Skeletal muscle tissue (tissue), 4 donors: ENCODE results near the gene MARCKSL1. TPM values are rescaled to one million over a fixed set of nuclear protein-coding genes. Genes with fewer than 3 reads are reported as not detected.

Source experiments
- H3K27ac ChIP-seq: one replicate; pipeline ENCODE4 v1.7.0; 2013; ENCODE audit warnings: mild to moderate bottlenecking, low read depth, low read length, inconsistent platforms
- H3K27me3 ChIP-seq, 3 donors: one replicate each; pipeline ENCODE4 v1.7.0; 2013; ENCODE audit warnings: low read length in 3 of 3; ENCODE audit not compliant: control insufficient read depth in 3 of 3, insufficient read depth in 3 of 3
- H3K36me3 ChIP-seq, 3 donors: one replicate each; pipeline ENCODE4 v1.7.0; 2013; ENCODE audit warnings: low read length in 3 of 3; ENCODE audit not compliant: control insufficient read depth in 3 of 3, insufficient read depth in 3 of 3
- H3K4me1 ChIP-seq, 3 donors: one replicate each; pipeline ENCODE4 v1.7.0; 2013; ENCODE audit warnings: low read length in 3 of 3, mild to moderate bottlenecking in 3 of 3; ENCODE audit not compliant: control insufficient read depth in 3 of 3, insufficient read depth in 3 of 3
- H3K4me3 ChIP-seq, 3 donors: one replicate each; pipeline ENCODE4 v1.7.0; 2013; ENCODE audit warnings: low read length in 3 of 3
- H3K9ac ChIP-seq, 3 donors: one replicate each; pipeline ENCODE4 v1.7.0; 2013; ENCODE audit warnings: low read length in 3 of 3, mild to moderate bottlenecking in 3 of 3, moderate library complexity in 2 of 3, low read depth in 1 of 3
- H3K9me3 ChIP-seq, 3 donors: one replicate each; pipeline ENCODE4 v1.7.0; 2013; ENCODE audit warnings: low read length in 3 of 3; ENCODE audit not compliant: control insufficient read depth in 3 of 3
- total RNA-seq: library from RNA; depleted of rRNA; stranded (reverse); fragments of >200 nt; gene quantifications from one replicate; pipeline ENCODE4 v1.2.3, GENCODE V29; 2014
- donor health status: Osteomylitis.

MARCKSL1 gene
- total RNA-seq, 1 donor from 2014 or later = 31.8 TPM

GRCh38 chr1:32341971-32342370 is 5.9 kb upstream of the MARCKSL1 start:
- no peaks in the 10 kb centered on the region for H3K27me3 ChIP-seq
- no peak overlapping the region for H3K4me3 ChIP-seq
- no peaks in the 10 kb centered on the region for H3K36me3 ChIP-seq
- peaks cover 5 to 20% (median 10%) of the 10 kb centered on the region in 3 donors for H3K4me1 ChIP-seq
- no peak overlapping the region for H3K9ac ChIP-seq
- no peaks in the 10 kb centered on the region for H3K9me3 ChIP-seq
- H3K27ac ChIP-seq = no peak overlapping the region

DNA sequence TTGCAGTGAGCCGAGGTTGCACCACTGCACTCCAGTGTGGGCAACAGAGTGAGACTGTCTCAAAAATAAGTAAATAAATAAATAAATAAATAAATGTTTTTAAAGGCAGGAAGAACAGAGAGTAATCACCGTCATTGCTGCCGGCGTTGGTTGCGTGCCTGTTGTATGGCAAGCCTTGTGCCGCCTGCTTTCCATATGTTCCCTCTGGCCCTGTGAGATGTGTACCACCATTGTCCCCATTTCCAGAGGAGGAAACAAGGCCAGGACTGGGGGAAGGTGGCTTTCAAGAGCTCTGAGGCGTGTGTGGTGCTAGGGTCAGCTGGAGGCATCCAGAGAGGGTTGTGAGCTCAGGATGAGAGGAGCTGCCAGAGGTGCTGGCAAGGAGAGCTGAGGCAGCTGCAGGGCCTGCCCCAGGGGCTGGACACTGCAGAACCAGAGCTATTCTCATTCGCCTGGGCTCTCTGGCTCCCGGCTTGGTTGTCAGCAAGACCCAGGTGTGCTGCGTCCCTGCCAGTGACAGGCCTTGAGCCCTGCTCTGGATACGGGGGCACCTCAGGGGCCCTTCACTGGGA is 5.2 kb upstream of the MARCKSL1 start:
- H3K9ac ChIP-seq = peak overlapping the region in 1 of 3 donors; percentile 20
- H3K4me3 ChIP-seq = no peak overlapping the region
- no peaks in the 10 kb centered on the region for H3K36me3 ChIP-seq
- peaks cover 5 to 25% (median 15%) of the 10 kb centered on the region in 3 donors for H3K4me1 ChIP-seq
- no peaks in the 10 kb centered on the region for H3K27me3 ChIP-seq
- H3K27ac ChIP-seq = no peak overlapping the region
- no peaks in the 10 kb centered on the region for H3K9me3 ChIP-seq

- Histone ChIP-seq H3K4me3 (no peak overlapping the region), H3K9me3 (no peaks in the 10 kb centered on the region), H3K36me3 (no peaks in the 10 kb centered on the region), H3K9ac (no peak overlapping the region), H3K27me3 (peaks cover 0 to 2% (median 0%) of the 10 kb centered on the region in 3 donors), H3K4me1 (peaks cover 13 to 31% (median 20%) of the 10 kb centered on the region in 3 donors), H3K27ac (no peak overlapping the region)
These were observed 3.4 kb upstream of the MARCKSL1 start for GRCh38 chr1:32339363-32339978.

GRCh38 chr1:32338637-32339145 is 2.7 kb upstream of the MARCKSL1 start:
- H3K9ac ChIP-seq = no peak overlapping the region
- peaks cover 0 to 4% (median 0%) of the 10 kb centered on the region in 3 donors for H3K27me3 ChIP-seq
- H3K36me3 ChIP-seq = no peaks in the 10 kb centered on the region
- H3K4me3 ChIP-seq = no peak overlapping the region
- no peak overlapping the region for H3K27ac ChIP-seq
- H3K9me3 ChIP-seq = no peaks in the 10 kb centered on the region
- peaks cover 13 to 34% (median 22%) of the 10 kb centered on the region in 3 donors for H3K4me1 ChIP-seq

DNA sequence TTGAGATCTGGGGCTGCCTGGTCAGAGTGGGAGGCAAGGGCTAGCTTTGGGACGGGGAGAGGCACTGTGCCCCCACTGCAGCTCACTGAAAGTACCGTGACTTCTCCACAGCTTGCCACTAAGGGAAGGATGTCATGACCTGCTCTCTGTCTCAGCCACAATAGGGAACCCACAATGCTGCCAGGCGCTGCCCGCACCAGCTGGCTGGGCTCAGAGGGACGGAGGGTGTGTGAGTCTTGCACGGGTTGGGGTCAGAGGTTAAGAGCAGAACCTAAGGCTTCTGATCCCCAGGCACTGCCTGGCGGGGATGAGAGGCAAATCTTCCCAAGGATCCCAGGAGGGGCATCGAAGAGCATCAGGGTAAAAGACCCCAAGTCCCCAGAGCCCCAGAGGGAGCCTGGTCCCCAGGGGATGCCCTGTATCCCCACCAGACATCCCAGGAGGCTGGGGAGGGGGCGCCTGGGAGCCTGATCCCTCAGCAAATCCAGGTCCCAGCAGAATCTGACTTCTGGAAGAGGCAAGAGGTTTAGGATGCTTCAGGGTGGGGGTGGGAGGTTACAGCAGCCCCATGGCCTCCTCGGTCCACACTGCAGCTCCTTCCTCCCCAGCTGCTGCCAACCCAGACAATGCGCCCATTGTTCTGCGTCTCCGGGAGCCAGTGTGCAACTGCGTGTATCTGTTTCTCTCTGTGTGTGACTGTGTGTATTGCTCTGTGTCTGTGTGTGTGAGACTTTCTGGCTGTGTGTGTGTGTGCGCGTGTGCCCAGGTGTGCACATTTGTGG is 2.0 kb upstream of the MARCKSL1 start:
- Histone ChIP-seq H3K9ac (no peak overlapping the region), H3K4me3 (no peak overlapping the region), H3K27me3 (peaks cover 0 to 4% (median 0%) of the 10 kb centered on the region in 3 donors), H3K27ac (no peak overlapping the region), H3K4me1 (peaks cover 13 to 34% (median 22%) of the 10 kb centered on the region in 3 donors), H3K9me3 (no peaks in the 10 kb centered on the region), H3K36me3 (no peaks in the 10 kb centered on the region)

DNA sequence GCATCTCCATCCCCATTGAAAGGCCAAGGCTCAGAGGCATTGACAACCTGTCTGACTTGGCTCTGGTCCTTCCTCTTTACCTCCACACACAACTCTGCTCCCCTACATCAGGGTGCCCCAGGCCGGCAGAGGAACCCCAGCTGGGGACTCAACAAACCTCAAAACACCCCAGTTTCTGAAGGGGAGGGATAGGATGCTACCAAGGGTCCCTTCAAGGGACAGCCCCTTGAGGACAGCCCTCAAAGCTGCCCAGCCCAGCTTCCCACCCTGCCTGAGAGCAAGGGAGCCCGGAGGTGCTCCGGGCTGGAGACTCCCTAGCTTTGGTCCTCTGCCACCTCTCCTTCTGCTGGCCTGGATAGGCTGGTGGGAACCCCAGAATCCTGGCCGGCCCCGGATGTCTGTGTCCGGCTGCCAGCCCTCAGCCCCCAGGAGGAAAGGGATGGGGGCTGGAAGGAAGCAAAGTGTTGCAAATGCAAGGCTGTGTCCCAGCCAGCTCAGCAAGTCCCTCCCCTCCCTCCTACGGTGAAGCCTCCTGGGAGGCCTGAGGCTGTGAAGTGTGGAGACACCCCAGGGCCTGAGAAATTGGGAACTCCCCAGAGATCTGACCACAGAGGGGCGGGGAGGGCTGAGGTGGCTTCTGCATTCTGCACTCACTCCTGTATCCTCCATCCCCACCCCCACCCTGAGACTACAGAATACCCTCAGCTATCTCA is 1.1 kb upstream of the MARCKSL1 start:
- Histone ChIP-seq H3K36me3 (peaks cover 6 to 8% (median 7%) of the 10 kb centered on the region in 3 donors), H3K4me1 (peaks cover 13 to 34% (median 22%) of the 10 kb centered on the region in 3 donors), H3K27ac (no peak overlapping the region), H3K27me3 (peaks cover 0 to 4% (median 0%) of the 10 kb centered on the region in 3 donors), H3K4me3 (no peak overlapping the region), H3K9me3 (no peaks in the 10 kb centered on the region), H3K9ac (no peak overlapping the region)

DNA sequence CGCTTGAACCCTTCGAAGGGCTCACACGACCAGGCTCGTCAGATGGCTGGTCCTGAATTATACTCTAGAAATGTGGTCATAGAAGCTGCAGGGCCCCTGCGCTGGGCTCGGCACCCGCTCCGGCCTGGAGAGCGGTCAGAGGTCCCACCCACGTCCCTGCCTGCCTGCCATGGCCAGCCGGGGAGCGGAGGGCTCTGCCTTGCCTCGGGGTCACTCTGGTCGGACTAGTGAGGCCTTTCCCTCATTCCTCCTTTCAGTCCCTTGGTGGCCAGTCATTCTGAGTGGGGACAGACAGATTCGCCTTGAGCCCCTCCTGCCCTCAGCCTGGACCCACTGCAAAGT is 529 bp upstream of the MARCKSL1 start:
- H3K27ac ChIP-seq = no peak overlapping the region

DNA sequence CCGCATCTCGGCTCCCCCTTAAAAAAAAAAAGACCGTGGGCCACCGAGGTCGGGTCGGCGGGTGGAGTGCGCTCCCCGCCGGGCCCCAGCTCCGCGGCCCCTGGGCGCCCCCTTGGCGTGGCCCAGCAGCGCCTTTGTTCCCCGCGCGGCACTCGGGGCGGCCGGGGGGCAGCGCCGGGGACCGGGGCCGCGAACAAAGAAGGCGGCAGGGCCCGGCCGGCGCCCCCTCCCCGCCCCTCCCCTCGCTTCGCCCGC is 571 bp downstream of the MARCKSL1 start:
- Histone ChIP-seq H3K36me3 (peaks cover 20 to 24% (median 22%) of the 10 kb centered on the region in 3 donors), H3K27ac (no peak overlapping the region), H3K4me1 (peaks cover 13 to 27% (median 22%) of the 10 kb centered on the region in 3 donors), H3K9me3 (no peaks in the 10 kb centered on the region), H3K4me3 (peak overlapping the region in 2 of 3 donors; percentile 52 to 59), H3K27me3 (peaks cover 0 to 4% (median 0%) of the 10 kb centered on the region in 3 donors), H3K9ac (peak overlapping the region in 1 of 3 donors; percentile 54)

More for the DNA sequence above, 529 bp upstream of the MARCKSL1 start:
- Histone ChIP-seq H3K27me3 (peaks cover 0 to 4% (median 0%) of the 10 kb centered on the region in 3 donors), H3K4me1 (peaks cover 13 to 31% (median 22%) of the 10 kb centered on the region in 3 donors), H3K9me3 (no peaks in the 10 kb centered on the region), H3K36me3 (peaks cover 11 to 12% (median 12%) of the 10 kb centered on the region in 3 donors), H3K9ac (no peak overlapping the region), H3K4me3 (peak overlapping the region in 1 of 3 donors; percentile 49)

- peaks cover 0 to 4% (median 0%) of the 10 kb centered on the region in 3 donors for H3K27me3 ChIP-seq
- peak overlapping the region in 2 of 3 donors; percentile 52 to 54 for H3K4me3 ChIP-seq
- H3K27ac ChIP-seq = no peak overlapping the region
- peaks cover 13 to 27% (median 22%) of the 10 kb centered on the region in 3 donors for H3K4me1 ChIP-seq
- H3K36me3 ChIP-seq = peaks cover 23 to 28% (median 26%) of the 10 kb centered on the region in 3 donors
- no peaks in the 10 kb centered on the region for H3K9me3 ChIP-seq
- H3K9ac ChIP-seq = peak overlapping the region; percentile 10 to 54 (median 23)
These were observed 1.0 kb downstream of the MARCKSL1 start for GRCh38 chr1:32334864-32335534.
